HG03175 (cell line): Measurements from ENCODE around the gene FBXW12.

Experiments
- ATAC-seq: cut with Tn5 transposase; IDR thresholded peaks from one replicate; pipeline ENCODE4 v1.9.1; 2021; ENCODE audit warnings: mild to moderate bottlenecking, moderate library complexity; ENCODE audit not compliant: unreplicated experiment

Gene FBXW12

DNA sequence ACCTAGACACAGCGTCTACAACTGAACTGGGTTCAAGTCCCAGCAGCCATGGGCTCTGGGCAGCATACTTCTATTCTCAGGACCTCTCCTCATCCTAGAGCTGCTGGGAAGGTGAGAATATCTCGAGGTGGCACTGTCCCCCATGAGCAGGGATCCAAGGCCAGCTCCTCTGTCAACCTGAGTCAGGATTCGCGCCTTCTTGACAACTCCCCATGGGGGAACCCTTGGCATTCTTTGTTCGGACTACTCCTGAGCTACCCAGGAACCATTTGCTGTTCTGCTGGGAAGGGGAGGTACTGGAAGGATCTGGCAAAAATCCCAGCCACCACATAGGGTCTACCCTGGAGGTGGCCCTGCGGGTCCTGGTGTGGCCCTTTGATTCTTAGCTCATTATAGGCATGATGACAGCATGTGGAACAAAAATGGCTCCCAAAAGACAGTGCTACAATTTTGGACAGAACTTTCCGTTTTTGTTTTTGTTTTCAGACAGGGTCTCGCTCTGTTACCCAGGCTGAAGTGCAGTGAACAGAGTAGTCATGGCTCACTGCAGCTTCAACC, 35.6 kb downstream of the FBXW12 start:
- no peak for ATAC-seq

GRCh38 chr3:48408823-48409281, 36.8 kb downstream of the FBXW12 start:
- no peak for ATAC-seq

GRCh38 chr3:48409291-48410201, 37.5 kb downstream of the FBXW12 start:
- ATAC-seq = no peak

GRCh38 chr3:48410205-48411040, 38.4 kb downstream of the FBXW12 start:
- no peak for ATAC-seq

GRCh38 chr3:48411041-48411588, 39.1 kb downstream of the FBXW12 start:
- no peak for ATAC-seq

GRCh38 chr3:48411606-48412374, 39.8 kb downstream of the FBXW12 start:
- no peak for ATAC-seq

GRCh38 chr3:48412375-48413001, 40.5 kb downstream of the FBXW12 start:
- ATAC-seq = no peak

DNA sequence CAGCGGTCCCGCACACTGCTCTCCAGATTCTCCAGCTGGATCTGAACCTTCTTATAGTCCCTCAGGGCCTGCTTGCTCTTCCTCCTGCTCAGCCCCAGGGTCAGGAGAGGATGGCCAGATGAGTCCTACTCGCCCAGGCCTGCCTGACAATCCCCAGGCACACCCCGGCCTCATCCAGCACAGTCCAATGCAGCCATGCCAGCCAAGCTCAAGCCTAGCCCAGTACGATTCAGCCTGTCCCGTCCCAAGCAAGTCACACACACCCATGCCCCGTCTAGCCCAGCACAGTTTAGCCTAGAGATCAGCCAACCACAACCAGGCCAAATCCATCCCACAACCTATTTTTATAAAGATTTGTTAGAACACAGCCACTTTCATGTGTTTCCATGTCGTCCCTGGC, 41.1 kb downstream of the FBXW12 start:
- ATAC-seq = no peak

GRCh38 chr3:48413611-48414010, 41.6 kb downstream of the FBXW12 start:
- ATAC-seq = no peak

- no peak for ATAC-seq
Measured at GRCh38 chr3:48414376-48415250, 42.6 kb downstream of the FBXW12 start.

DNA sequence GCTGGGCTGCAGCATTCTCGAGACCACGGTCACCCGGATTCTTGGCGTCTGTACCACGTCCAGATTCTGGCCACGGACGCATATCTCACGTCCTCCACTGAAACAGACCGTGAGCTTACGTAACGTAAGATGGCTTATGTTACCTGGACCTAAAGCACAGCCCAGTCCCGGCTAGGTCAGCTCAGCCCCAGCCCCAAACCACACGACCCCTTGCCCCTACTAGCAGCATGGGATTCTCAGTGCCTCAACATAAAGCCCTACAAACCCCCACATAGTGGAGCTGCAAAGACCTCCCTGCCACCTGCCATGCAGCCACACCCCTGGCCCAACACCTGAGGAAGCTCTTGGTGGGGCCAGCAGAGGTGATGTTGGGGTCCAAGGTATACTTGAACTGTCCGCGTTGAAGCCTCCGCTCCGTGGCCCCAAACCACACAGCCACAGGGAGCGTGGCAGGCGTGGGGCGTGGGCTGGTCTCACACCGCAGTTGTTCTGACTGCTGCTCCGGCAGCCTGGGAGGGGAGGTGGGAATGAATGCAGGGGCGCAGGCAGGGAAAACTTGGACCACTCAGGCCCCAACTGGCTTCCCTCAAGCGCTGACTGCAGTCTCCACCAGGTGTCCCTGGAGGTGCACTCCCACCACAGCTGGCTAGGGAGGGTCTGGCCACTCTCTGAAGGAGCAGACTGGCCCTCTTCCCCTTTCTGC, 43.4 kb downstream of the FBXW12 start:
- ATAC-seq = no peak

- ATAC-seq = no peak
Measured at GRCh38 chr3:48416091-48416505, 44.1 kb downstream of the FBXW12 start.

DNA sequence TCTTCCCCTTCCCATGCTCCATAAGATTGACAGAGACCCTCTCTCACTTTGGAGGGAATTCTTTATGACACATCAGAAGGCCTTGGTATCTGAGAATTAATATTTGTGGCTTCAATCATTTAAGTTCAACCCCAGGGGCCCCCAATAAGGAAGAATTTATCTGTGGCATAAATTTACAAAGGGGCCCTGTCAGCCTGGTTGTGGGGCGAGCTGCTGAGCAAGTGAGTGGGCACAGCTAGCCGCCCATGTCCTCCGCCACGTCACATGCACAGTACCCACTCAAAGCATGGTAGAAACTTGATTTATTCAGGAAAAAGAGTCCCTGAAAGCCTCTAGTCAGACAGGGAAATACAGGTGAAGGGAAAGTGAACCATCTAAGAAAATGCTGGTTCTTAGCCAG, 44.5 kb downstream of the FBXW12 start:
- no peak for ATAC-seq

DNA sequence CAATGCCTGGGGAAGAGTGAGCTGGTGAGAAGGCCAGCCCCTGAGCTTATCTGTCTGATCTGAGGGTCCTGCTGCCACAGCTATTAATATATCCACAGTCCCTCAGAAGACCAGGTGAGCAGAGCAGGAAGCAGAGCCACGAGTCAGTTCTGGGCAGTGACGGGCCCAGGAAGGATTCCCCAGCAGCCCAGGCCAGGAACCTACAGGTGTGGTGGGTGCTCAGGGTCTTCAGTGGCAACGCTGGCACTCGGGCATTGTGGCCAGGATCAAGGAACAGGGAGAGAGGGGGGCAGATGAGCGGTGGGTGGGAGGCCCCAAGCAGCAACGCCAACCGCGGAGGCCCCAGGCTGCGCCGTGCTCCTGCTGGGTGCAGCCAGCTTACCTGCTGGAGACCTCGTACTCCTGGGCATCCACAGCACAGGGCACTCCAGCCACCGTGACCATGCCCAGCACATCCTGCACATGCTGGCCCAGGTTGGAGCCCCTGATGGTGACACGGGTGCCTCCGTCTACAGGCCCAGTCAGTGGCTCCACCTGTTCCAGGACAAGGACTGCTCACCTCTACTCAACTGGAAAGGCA, 45.6 kb downstream of the FBXW12 start:
- ATAC-seq = no peak

DNA sequence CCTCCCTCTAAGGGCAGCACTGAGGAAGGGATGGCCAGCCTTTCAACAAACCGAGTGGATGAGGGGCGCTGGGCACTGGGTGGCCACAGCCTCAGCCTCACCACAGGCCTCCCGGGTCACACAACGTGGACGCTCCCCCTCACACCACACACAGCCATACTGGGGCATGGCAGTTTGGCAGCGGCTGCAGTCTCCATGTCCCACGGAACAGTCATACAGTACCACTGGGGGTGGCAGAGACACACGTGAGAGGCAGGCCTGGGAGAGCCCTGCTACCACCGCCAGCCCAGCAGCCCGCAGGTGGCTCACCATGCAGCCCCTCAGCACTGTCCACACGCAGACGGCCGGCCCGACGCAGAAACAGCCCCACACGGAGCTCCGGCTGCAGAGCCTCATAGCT, 46.1 kb downstream of the FBXW12 start:
- ATAC-seq = no peak

DNA sequence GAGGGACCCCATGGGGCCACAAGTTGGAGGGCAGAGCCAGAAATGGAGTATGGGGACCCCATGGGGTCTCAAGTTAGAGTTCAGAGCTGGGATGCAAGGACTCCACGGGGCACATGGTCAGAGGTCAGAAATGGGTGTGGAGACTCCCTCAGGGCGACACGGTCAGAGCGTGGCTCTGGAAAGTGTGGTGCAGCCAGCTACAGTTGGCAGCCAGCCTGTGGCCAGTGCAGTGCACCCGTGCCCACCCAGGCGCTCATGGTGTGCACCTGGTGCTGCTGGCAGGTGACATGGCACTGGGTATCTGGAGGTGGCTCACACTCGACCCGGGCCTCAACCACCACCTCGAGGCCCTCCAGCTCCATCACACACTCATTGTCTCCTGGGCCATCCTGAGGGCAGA, 46.6 kb downstream of the FBXW12 start:
- ATAC-seq = no peak

GRCh38 chr3:48419149-48419548, 47.1 kb downstream of the FBXW12 start:
- ATAC-seq = no peak

GRCh38 chr3:48419597-48419996, 47.6 kb downstream of the FBXW12 start:
- ATAC-seq = no peak
